Superior temporal gyrus (tissue), 1 donor: ENCODE measurements around the gene CEP78.

ENCODE experiments used
- DNase-seq: peaks from one replicate; pipeline ENCODE4 v3.0.0-alpha.2; 2016; ENCODE audit errors: extremely low spot score

CEP78 gene

DNA sequence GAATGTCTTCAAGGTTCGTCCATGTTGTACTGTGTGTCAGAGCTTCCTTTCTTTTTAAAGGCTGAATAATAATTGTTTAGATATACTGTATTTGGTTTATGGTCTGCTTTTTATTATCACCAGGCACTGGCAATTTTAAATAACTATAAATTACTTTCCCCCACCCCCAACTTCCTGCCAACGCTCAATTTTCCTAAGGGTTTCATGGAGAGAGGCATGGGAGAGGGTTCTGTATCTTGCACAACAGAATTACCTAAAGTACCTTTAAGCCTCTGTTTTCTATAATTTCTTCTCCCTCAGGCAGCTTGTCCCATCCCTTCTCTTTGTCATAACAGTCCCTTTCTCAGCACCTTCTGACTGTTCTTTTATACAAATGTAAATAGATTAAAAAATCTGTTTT lies 71.5 kb downstream of the CEP78 start:
- no peak for DNase-seq

DNA sequence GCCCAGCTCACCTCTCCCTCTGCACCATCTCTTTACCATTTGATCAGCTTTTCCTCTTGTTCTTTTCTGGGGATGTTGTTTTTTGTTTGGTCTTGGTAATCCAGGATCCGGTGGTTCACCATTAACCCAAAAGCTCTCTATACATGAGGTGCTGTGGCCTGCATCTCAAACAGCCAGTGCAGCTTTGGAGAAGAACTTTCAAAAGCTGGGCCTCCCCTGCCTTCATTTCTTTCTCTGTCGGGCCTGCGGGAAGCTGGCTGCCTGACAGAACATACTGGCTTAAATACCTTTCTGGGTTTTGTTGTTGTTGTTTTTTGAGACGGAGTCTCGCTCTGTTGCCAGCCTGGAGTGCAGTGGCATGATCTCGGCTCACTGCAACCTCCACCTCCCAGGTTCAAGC lies 73.2 kb downstream of the CEP78 start:
- no peak for DNase-seq

DNA sequence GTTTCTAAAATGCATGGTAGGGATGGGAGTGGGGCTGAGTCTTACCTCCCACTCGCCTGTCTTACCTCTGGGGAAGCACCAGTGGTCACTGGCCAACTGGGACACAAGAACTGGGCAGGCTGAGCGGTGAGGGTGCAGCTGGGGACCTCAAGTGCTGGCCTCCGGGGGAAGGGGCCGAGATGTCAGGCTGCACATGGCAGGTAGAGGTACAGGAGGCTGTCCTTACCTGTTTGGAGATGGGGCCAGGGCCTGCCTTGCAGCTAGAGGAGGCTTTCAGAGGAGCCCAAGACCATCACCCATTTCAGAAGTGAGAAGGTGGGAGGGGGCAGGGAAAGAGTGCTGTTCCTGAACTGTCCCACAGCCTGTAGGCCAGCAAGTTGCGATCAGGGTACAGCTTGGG lies 75.2 kb downstream of the CEP78 start:
- no peak for DNase-seq

DNA sequence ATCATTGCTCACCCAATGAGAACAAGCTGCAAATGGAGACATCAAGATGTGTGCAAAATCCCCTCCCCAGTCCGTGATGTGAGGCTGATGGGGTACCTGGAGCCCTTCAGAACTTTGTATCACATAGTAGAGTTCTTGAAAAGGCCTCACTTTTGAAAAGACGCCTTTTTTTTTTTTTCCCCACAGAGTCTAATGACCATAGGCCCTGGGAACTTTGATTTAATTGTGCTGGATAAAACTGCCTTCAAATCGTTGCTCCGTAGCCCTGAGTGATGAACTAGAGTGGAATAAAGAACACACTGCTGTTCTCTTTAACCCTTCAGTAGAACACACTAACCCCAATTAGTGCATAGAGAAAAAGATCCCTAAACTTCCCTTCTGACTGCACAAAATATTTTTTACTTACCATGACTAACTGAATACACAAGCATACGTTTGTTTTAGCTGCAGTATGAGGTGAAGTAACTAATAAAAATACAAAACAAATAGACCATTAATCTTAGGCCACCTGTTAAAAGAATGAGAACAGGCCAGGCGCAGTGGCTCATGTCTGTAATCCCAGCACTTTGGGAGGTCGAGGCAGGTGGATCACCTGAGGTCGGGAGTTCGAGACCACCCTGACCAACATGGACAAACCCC lies 76.1 kb downstream of the CEP78 start:
- no peak for DNase-seq

DNA sequence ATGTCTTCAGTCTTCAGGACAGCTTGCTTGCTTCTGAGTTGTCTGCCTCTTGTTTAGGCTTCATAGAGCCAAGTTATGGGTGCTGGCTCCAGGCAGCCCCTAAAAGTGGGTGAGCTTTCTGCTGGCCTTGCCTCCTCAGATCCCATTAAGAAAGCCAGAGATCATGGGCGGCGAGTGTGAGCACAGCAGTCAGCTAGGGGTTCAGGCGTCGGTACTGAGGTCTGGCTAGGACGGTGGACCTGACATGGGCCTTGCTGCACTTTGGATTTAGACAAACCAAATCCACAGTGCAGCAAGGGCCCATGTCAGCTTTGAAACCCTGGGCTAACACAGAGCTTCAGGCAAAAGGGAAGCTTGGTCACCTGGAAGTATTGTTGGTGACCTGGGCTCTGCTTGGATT lies 78.7 kb downstream of the CEP78 start:
- DNase-seq = no peak

DNA sequence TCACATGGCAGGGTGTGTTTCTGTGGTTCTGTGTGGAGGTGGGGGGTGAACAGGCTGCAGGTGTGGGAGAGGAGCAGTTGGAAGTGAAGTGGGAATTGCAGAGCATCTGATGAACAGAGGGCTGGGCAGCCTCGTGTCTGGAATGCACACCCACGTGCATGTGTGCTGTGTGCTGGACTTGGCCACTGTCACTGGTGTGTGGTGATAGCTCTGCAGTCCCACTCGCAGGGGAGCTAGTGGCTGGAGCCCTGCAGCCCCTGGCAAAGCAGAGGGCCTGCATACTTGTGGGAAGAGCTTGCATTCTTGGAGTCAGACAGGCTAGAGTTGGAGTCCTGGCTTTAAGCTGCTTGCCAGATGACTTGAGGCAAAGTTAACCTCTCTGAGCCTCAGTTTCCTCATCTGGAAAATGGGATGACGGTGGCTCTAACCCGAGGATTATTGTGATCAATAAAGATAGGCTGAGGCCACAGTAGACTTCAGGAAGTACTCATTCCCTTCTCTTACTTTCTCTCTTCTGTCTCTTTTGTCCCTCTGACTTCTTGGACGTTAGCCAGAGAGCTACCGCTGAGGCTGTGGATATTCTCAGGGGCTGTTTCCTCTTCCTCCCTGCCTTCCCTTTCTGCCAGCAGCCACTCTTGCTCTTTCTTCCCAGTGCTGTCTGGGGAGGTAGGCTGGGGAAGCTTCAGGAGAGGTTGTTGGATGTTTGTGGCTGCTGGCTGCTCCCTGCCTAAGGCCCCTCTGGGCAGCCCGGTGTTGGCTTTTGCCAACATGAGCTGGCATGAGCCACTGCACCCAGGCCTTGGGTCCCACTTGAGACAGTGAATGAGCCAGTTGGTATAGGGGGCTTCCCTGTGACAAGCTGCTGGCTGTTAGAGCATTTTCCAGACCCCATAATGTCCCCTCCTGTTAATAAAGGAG lies 79.3 kb downstream of the CEP78 start:
- no peak for DNase-seq

DNA sequence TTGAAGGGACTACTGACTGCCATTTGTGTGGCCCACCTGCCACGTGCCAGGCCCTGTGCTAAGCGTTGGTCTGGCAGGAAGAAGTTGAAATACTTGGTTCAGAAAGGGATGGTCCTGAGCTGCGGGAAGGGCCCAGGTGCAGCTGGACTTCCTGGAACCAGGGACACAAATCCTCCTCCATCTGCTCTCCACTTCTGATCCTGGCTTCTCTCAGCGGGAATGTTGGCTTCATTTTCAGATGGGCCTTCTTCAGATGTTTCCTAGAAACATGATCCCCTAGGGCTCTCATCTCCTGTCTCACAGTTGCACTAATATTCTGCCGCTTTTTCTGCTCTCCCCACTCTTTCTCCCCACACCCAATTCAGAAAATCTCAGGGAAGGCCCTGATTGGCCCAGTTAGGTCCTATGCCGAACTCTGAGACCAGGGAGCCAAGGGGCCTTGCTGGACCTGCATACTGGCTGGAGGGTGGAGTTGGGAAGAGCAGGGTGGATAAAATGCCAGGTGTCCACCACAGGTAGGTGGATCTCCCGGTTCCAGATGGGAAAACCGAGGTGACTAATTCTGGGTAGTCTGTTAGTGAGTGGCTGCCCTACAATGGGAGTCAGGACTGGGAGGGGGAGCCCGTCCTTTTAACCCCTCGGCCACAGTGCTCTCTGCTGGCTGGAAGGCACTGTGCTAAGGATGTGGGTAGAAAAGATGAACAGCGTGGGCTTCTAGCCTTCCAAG lies 80.5 kb downstream of the CEP78 start:
- no peak for DNase-seq

DNA sequence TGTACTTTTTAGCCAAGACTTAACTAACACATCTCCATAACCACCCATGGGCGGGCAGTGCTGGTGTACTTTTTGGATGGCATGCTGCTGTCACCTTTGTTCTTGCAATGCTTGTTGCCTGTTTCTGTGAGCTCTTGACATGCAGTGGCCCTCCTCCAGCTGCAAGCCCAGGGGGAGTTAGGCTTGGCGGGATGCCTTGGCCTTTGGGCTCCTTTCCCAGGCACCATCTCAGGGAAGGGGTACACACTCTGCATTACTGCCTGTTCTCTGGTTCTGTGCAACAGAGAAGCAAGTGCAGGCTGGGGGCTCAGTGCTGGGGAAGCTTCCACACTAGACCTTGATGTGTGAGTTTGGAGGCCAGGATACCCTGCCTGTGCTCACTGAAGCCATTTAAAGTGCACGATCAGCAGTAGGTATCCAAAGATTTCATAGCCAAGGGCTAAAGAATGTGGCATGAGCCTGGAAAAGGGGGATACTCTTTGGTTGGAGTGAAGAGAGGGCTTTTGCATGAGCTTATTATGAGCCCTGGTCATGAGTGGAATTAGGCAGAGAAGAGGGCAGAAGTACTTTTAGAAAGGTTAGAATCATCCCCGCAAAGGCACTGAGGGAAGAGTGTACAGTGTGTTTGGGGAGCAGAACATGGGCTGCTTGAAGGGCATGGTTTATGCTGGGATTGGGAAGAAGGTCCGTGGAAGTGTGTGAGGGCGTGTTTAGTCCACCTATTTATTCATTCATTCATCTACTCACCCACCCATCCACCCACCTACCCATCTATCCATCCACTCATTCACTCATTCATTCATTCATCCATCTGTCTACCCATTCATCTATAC lies 83.5 kb downstream of the CEP78 start:
- DNase-seq = no peak

DNA sequence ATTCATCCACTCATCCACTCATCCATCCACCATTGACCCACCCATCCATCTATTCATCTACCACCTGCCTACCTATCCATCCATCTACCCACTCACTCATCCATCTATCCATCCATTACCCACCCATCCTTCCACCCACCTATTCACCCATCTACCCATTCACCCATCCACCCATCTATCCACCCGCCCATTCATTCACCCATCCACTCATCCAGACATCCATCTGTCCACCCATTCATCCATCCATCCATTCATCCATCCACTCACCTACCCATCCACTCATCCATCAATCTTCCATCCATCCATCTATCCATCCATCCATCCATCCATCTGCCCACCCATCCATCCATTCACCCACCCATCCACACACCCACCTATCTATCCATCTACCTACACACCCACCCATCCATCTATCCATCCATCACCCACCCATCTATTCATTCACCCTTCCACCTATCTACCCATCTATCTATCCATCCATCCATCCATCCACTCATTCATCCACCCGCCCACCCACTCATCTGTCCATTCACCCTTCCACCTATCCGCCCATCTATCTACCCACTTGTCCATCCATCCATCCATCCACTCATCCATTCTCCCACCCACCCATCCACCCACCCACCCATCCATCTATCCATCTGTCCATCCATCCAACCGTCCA lies 84.3 kb downstream of the CEP78 start:
- no peak for DNase-seq

DNA sequence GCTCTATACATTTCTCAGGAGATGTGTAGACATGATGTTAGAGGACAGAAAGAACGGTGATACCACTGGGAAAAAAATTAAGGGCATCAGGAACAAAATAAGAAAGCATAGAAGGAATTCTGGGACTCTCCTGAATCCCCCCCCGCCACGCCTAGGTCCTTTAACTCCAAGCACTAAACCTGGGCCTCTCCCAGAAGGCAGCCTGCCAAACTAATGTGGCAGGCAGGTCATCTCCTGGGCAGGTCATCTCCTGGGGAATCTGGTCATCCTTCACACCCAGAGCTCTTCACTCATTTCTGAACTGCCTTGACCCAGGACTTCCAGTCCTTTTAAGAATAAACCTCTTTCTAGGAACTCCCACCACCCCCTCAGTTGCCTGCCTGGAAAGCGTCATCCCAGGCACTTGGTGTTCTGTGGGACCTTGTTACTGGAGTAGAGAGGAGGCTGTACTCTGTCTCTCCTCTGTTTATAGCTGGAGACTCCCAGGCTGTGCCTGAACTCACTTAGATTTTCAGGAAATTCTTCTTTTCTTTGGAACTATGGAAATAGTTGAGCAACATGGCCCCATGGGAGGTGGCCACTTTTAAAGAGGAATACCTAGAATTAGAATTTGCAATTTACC lies 85.1 kb downstream of the CEP78 start:
- no peak for DNase-seq

DNA sequence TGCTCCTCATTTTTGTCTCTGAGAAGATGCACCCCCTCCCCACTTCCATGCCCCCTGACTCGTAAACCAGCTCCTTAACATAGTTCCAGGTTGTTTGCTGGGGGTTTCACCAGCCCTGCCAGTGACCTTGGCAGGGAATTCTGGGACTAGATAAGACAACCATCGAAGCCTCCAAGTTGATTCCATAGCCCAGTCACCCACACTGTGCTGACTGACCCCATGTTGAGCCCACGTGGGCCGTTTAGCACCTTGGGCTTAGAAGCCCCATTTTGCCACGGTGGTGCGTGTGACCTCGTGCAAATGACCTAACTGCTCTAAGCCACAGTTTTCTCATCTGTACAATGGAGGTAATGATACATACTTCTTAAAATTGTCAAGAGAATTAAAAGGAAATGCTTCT lies 85.6 kb downstream of the CEP78 start:
- DNase-seq = no peak

DNA sequence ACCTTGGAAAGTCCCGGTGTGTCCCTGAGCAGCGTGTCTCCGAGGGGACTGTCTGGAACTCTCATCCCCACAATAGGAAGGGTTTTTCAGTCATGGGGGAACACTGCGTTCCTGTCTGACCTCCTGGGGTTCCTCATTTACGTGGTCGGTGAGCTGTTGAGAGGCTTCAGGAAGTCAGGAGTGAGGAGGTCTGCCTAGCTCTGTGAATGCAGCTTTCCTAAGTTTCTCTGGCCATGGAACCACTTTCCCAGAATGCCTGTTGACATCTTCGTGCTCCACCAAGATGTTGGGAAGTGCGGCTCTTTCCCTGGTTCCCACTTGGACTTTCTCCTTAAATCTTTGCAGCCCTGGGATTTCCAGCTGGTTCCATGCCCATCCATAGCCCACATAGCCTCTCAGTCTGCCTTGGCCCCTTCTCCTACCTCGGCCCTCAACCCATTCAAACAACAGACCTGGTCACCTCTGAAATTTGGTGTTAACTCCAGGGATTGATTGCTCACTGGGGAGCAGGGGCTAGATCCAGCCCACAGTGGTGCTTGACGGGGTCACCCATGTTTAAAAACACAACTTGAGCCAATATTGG lies 88.3 kb downstream of the CEP78 start:
- no peak for DNase-seq

DNA sequence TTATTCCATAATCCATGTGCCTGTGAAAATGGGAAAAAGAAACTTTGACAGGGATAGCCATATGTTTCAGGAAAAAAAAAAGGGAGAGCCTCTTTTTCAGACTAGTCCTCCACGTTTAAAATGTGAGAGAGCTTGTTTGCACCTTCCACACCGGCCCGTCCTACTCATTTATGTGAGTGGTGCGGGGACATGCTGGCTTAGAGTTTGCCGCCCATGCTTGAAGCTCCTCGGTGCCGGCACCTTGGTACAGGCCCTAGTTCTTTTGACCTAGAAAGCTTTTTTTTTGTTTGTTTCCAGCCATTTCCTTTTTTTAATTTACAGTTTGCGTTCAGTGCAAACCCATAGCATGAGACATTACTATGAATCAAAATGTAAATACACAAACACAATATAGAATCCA lies 88.8 kb downstream of the CEP78 start:
- DNase-seq = no peak

DNA sequence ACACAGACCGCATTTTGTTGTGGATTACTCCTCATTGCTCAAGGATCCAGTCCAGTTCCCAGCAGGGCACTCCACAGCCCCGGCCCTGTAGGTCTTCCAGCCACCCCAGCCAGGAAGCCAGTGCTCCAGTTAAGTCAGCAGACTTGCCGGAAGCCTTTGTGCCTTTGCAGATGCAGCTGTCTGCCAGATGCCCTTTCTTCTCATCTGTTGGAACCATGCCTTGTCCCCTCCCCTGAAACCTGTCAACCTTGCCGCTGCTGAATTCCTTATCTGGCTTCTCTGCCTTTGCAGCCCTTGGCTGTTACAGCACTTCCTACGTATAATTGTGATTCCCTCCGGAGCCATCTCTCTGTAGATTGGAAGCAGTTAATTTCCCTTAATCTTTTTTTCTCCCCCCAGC lies 89.5 kb downstream of the CEP78 start:
- peak; percentile 27 for DNase-seq

DNA sequence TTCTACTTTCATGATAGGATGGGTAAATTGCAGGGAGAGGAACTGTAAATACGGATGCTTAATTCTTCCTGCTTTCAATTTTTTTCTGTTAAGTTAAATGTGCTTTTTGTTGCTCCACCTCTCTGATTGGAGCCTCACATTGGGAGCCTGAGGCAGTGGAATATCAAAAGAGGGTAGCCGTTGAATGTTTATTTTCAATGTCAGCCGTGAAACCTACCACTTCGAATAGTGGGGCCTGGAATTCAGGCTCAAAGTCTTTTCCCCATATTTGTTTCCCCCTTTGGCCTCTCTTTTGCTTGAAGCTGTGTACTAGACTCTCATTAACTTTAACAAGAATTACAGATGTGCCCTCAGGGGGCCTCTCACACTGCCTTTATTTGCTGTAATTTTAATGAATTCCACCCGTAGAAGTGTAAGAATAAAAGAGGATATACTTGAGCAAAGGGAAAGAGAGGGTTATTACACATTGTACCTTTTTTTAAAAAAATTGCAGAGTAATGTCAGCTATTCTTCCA lies 90.0 kb downstream of the CEP78 start:
- DNase-seq = no peak

DNA sequence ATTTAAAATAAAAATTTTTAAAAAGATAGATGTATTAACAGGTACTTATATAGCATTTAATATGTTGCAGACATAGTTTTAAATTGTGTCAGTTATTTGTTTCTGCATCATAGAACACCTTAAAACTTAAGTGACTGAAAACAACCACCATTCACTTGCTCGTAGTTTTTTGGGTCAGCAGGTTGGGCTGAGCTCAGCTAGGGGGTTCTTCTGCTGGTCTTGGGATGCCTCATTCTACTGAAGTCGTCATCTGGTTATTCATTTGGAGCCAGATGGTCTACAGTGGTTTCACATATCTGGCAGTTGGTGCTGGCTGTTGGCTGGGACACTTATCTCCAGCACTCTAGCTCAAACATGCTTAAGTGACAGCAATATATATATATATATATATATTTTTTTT lies 90.7 kb downstream of the CEP78 start:
- DNase-seq = no peak
